Measurements from ENCODE around the gene FBXW12.

FBXW12 gene

DNA sequence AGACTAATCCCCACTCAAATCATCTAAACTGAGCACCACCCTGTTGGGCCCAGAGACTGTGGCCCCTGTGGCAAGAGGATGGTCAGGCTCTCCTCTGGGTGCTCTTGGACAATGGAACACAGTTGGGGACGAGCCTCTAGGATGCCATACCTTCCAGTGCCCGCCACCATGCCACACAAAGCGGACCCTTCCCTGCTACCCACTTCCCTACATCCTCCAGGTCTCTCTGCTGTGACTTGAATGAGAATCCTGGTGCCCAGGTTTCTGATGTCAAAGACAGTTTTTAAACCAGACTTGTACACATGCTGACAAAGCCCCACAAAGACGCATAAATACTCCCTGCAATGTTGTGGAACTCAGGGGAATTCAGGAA lies 63.2 kb downstream of the FBXW12 start:
- no peak for DNase-seq (ENCODE audit: low read depth in 2 of 2)

- peak; percentile 50 to 72 for DNase-seq (ENCODE audit: low read depth in 2 of 2)
Measured at GRCh38 chr3:48435774-48436476, 63.9 kb downstream of the FBXW12 start.

DNA sequence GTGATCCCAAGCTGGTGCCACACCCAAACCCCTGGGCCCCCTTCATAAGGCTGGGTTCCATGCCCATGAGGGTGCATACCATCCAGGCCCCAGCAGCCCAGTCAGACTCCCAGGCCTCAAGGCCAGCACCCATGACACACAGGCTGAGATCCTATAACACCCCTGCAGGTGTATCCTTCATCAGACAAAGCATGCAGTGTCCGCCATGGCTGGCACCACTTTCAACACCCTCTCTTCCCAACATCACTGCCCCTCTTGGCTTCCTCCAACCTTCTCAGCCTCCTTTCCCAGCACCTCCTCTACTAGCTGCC lies 64.4 kb downstream of the FBXW12 start:
- DNase-seq (ENCODE audit: low read depth in 2 of 2) = no peak

GRCh38 chr3:48436855-48437254 lies 64.8 kb downstream of the FBXW12 start:
- no peak for DNase-seq (ENCODE audit: low read depth in 2 of 2)

DNA sequence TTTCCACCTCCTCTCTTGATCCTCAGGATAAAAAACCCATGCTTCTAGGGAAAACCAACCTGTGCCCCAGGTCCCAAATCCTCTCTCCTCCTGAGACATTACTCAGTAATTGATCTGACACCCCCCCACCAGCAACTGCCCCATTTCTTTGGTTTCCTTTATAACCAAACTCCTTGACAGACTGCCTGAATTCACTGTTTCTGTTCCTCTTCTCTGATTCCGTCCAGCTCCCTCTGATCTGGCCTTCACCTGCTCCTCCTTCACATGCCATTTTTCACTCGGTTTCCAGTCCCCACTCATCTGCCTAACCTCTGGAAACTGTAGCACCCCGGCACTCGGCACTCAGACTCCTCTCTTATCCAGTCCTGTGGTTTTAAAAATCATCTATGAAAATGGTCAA lies 65.8 kb downstream of the FBXW12 start:
- DNase-seq (ENCODE audit: low read depth in 2 of 2) = no peak

- DNase-seq (ENCODE audit: low read depth in 2 of 2) = peak; percentile 95 to 97
Measured at GRCh38 chr3:48439820-48440589, 68.0 kb downstream of the FBXW12 start, which contains the start of the genes CCDC51 and TMA7. CCDC51 (minus strand) TSS chr3:48440119; CDS start chr3:48435128, 4,991 bp downstream. TMA7 (plus strand) TSS chr3:48440257; CDS start chr3:48440297, 40 bp downstream.

DNA sequence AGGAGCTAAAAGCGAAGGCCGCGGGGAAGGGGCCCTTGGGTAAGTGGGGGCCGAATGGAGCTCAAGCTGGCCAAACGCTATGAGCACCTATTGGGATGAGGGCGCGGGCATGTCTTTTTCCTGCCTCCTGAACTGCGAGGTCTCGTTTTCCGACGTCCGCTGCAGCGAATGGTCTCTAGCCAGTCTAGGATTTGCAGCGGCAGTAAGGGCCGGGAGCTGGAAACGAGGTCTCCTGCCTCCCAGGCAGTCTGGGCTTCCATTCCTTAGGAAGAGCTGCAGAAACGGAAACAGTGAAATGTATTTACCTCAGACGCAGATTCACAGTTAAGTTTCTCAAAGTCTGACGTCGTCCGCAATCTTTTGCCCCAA lies 68.6 kb downstream of the FBXW12 start:
- DNase-seq (ENCODE audit: low read depth in 2 of 2) = no peak

- no peak for DNase-seq (ENCODE audit: low read depth in 2 of 2)
Measured at GRCh38 chr3:48441940-48442339, 69.9 kb downstream of the FBXW12 start.

Data from stimulated activated CD8-positive, alpha-beta memory T cell treated with anti-CD3 and anti-CD28 coated beads, Interleukin-15, amount 100 ng/mL, for 4 hours (primary cell).